PC-3 (cell line): ENCODE measurements around the gene TRPV2.

Experiments used
- CTCF ChIP-seq: fragments of 300-600 bp; sonication (generic); conservative IDR thresholded peaks from 2 replicates; pipeline ENCODE4 v1.5.1; 2017; ENCODE audit warnings: antibody characterized with exemption, low read depth, mild to moderate bottlenecking, low read length
- EZH2 ChIP-seq: fragments of 300-600 bp; sonication (generic); IDR thresholded peaks from one replicate; pipeline ENCODE4 v1.6.1; 2017; ENCODE audit warnings: antibody characterized with exemption, mild to moderate bottlenecking, low read length; ENCODE audit not compliant: unreplicated experiment

DNA sequence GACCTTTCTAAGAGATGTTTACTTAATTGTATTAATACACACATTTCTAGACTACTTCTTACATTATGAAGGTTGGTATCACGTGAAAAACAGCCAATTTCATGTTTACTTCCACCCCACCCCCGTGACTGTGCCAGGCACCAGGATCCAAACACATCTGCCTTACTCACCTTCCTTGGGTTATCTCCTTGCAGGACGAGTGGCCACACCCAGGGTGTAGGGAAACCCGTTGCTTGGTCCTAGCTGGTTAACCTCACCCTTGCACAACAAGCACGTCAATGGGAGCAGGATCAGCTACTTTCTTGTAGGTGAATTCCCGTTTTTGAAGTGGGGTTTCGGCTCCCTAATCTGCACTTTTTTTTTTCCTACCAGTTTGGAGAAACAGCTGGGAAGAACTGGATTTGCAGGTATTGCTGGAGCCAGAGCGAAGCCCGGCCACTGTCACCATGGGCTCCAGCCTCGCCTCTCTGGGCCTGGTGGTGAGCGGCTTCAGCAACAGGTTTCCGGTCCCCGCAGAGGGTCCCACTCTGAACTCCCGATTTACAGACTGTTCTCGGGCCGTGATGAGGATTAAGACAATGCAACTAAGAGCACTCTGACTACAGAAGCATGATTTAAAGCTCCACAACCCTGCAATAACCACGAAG is 36.6 kb upstream of the TRPV2 start:
- no peak for TF ChIP-seq EZH2
- no peak for TF ChIP-seq CTCF
